Fibroblast of skin of scalp (primary cell): Measurements from ENCODE around the gene SBF1. TPM values are rescaled to one million over a fixed set of nuclear protein-coding genes. Genes with fewer than 3 reads are reported as not detected.
A peak's percentile ranks its signal among the peaks of the same experiment; 100 is the strongest.
"Not testable (repeated sequence)": the region's sequence is repeated elsewhere in the genome, so short reads cannot be mapped to it uniquely, and the experiment has no call there.

ENCODE experiments used
- DNase-seq: peaks from one replicate; pipeline ENCODE4 v3.0.0-alpha.2; 2013
- polyA plus RNA-seq, 2 experiments: library from polyadenylated mRNA; unstranded; fragments of 120-200 nt; gene quantifications; one replicate each; pipeline ENCODE4 v1.2.1, GENCODE V29; 2013; ENCODE audit not compliant: insufficient read length in 2 of 2

The SBF1 gene, protein sequence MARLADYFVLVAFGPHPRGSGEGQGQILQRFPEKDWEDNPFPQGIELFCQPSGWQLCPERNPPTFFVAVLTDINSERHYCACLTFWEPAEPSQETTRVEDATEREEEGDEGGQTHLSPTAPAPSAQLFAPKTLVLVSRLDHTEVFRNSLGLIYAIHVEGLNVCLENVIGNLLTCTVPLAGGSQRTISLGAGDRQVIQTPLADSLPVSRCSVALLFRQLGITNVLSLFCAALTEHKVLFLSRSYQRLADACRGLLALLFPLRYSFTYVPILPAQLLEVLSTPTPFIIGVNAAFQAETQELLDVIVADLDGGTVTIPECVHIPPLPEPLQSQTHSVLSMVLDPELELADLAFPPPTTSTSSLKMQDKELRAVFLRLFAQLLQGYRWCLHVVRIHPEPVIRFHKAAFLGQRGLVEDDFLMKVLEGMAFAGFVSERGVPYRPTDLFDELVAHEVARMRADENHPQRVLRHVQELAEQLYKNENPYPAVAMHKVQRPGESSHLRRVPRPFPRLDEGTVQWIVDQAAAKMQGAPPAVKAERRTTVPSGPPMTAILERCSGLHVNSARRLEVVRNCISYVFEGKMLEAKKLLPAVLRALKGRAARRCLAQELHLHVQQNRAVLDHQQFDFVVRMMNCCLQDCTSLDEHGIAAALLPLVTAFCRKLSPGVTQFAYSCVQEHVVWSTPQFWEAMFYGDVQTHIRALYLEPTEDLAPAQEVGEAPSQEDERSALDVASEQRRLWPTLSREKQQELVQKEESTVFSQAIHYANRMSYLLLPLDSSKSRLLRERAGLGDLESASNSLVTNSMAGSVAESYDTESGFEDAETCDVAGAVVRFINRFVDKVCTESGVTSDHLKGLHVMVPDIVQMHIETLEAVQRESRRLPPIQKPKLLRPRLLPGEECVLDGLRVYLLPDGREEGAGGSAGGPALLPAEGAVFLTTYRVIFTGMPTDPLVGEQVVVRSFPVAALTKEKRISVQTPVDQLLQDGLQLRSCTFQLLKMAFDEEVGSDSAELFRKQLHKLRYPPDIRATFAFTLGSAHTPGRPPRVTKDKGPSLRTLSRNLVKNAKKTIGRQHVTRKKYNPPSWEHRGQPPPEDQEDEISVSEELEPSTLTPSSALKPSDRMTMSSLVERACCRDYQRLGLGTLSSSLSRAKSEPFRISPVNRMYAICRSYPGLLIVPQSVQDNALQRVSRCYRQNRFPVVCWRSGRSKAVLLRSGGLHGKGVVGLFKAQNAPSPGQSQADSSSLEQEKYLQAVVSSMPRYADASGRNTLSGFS (N-terminal part only)
- 63.5 TPM for polyA plus RNA-seq (2013, experiment 1 of 2; ENCODE audit: insufficient read length)
- polyA plus RNA-seq (2013, experiment 2 of 2; ENCODE audit: insufficient read length) = 56.7 TPM

DNA sequence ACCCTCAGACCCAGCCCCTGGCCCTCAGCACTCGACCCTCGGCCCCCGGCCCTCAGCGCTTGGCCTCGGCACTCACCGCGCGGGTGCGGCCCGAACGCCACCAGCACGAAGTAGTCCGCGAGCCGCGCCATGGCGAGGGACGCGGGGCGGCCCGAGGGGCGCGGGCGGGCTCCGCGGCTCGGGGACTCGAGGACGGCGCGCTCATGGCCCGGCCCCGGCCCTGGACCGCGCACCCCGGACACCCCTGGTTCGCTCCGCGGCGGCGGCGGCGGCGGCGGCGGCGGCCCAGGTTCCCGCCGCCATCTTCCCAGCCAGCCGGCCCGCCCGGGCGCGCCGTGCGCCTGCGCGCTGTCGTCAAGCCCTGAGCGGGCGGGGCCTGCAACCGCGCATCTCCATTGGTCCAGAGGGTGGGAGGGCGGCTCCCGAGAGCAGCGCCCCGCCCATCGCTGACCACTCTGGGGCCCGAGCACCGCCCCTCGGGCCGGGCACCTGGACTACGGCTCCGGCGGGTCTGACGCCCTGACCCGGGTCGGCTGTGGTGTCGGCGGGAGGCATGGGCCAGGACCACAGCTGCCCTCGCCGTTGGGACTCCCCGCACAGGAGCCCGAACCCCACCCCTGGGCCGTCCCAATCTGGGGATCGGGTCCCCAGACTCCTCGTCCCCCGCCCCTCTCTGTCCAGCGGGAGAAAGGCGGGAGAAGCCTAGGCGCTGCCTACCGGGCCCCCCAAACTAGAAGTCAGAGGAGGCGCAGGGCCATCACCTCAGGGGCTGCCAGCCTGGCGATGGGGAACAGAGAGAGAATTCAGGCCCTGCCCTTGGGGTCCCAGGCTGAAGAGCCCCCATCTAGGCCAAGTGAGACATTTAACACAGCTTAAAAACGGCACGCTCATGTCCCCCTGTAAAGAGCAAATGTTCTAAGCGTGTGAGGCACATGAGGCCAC is at the start of gene SBF1:
Gene SBF1 (minus strand): TSS at position 326 of the 942 bp plus-strand sequence. CDS start 195 bp downstream, at position 131.
- peak; percentile 89 for DNase-seq

DNA sequence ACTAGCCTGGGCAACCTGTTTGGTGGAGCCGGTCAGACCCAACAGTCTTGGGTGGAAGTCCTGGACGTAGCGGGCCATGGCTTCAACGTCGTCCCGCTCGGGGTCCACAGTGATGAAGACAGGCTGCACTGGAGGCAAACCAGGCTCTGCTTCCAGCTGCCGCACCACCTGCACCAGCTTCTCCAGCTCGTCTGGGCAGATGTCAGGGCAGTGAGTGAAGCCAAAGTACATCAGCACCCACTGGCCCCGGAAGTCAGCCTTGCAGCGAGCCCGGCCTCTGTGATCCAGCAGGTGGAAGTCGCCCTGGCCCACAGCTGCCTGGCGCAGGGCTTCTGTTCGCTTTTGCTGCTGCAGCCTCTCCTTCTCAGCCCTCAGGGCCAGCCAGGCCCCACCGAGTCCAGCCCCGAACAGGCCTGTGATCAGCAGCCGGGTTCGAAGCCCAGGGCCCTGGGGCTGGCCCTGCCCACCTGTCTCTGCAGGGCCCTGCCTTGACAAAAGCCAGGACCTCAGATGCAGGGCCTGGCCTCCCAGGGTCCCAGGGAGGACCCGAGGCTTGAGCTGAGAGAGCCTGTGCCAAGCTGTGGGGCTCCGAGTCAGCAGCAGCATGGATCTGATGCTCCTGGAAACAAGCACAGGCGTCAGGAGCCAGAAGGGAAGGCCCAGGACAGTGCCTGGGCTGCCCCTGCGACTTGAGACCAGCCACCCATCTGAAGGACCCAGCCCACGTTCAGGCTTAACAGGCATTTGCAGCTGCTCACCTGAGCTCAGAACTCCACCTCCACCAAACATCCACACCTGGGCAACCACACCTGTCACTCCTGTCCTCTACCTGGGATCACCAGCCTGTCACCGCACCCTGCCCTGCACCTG is 49.2 kb upstream of the SBF1 start:
- no peak for DNase-seq

DNA sequence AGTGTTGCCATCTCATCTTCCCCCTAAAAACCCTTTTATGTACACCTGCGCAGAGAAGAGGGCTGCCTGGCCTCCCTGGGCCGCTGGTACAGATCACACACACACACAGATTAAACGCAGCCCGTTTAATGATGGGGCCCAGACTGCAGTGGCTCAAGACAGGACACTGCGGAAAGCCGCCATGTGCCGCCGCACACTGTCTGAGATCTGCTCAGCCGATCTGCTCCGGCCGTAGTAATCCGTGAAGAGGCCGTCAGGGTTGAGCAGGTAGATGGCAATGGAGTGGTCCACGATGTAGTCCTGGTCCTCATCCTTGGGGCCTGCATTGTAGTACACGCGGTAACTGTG is 48.6 kb upstream of the SBF1 start:
- DNase-seq = no peak

GRCh38 chr22:50522806-50523438 is 48.1 kb upstream of the SBF1 start:
- no peak for DNase-seq

GRCh38 chr22:50522208-50522805 is 47.5 kb upstream of the SBF1 start:
- no peak for DNase-seq

GRCh38 chr22:50521710-50522109 is 46.9 kb upstream of the SBF1 start:
- DNase-seq = no peak

DNA sequence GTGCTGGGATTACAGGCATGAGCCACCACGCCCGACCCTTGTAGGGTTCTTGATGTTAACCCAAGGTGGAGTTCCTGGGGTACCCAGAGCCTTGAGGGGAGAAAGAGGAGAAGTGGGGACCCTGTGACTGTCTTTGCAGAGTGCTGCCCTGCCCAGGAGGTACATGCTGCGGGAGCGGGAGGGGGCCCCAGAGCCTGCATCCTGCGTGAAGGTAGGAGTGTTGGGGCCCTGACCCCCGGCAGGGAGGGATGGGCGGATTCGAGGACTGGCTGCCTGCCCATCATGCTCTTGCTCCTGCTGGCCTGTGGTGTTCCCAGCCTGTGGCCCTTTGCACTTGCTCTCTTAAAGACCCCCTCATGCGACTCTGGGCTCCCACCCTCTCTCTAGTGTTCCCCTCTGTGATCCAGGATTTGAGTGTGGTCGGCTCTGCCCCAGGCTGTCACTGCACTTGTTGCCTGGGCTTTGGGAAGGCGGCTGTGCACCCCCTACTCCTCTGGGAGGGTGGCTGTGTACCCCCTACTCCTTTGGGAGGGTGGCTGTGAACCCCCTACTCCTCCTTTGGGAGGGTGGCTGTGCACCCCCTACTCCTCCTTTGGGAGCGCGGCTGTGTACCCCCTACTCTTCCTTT is 46.1 kb upstream of the SBF1 start:
- no peak for DNase-seq

DNA sequence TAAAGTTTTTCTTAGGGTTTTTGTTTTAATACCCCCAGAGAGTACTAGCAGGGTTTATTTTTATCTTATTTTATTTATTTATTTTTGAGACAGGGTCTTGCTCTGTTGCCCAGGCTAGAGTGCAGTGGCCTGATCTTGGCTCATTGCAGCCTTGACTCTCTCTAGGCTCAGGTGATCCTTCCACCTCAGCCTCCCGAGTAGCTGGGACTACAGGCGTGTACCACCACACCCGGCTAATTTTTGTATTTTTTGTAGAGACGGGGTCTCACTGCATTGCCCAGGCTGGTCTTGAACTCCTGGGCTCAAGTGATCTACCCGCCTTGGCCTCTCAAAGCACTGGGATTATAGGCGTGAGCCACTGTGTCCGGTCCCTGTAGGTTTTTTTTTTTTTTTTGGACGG is 45.3 kb upstream of the SBF1 start:
- not testable (repeated sequence) for DNase-seq

GRCh38 chr22:50519151-50519550 is 44.3 kb upstream of the SBF1 start:
- no peak for DNase-seq

- no peak for DNase-seq
These were observed 43.8 kb upstream of the SBF1 start for GRCh38 chr22:50518606-50519005.

GRCh38 chr22:50517495-50518260 is 42.8 kb upstream of the SBF1 start:
- no peak for DNase-seq

DNA sequence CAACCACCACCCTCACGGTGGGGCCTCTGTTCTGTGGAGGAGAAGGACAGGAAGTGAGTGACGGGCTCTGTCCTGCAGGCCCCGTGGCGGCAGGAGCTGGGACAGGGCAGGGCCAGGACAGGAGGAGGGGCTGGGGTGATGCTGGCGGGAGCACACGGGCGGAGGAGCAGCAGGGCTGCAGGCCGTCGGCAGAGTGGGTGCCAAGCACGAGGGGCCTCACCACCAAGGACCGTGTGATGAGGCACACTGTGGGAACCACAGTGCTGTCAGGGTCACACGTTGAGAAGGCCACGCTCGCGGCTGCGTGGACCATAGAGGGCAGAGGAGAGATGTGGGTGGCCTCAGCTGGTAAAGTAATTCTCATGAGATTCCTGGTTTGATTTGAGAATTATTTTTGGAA is 42.1 kb upstream of the SBF1 start:
- DNase-seq = no peak

DNA sequence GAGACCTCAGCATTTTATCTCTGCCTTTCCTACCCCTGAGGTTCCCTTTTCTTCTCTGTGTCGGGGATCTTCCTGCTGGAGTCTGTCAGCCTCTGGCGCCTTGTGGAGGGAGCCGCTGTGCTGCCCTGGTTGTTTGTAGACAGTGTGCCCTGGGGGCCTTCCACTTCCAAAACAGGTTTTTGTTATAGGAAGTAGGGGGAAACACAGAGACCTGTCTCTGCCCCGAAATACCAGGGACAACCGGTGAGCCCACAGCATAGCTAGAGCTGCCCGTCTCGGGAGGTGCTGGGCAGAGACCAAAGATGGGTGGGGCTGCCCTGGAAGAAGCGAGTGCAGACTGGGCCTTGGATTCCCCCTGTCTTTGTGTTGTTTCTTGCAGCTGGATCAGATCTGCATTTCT is 41.2 kb upstream of the SBF1 start:
- no peak for DNase-seq

DNA sequence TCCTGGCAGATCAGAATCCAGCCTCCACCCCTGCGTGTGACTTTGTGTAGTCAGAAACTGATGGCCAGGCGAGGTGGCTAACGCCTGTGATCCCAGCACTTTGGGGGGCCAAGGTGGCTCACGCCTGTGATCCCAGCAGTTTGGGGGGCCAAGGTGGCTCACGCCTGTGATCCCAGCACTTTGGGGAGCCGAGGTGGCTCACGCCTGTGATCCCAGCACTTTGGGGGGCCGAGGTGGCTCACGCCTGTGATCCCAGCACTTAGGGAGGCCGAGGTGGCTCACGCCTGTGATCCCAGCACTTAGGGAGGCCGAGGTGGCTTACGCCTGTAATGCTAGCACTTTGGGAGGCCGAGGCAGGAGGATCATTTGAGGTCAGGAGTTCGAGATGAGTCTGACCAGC is 38.3 kb upstream of the SBF1 start:
- no peak for DNase-seq

GRCh38 chr22:50508897-50509296 is 34.1 kb upstream of the SBF1 start:
- no peak for DNase-seq

- DNase-seq = peak; percentile 98
These were observed 33.4 kb upstream of the SBF1 start, which contains the start of gene NCAPH2 for GRCh38 chr22:50507991-50508884. TSS of gene NCAPH2 (plus strand) at chr22:50508224. CDS start at chr22:50508338, 114 bp downstream.

GRCh38 chr22:50507421-50507990 is 32.7 kb upstream of the SBF1 start, which contains the start of gene LMF2:
TSS of gene LMF2 (minus strand) at chr22:50507702. CDS start at chr22:50507675, 27 bp downstream.
- no peak for DNase-seq
